Measurements from ENCODE around the gene EI24. TPM values are rescaled to one million over a fixed set of nuclear protein-coding genes. Genes with fewer than 3 reads are reported as not detected.

EI24 gene
- total and polyA plus RNA-seq, 2 donors (not counting 3 experiments of a cell fraction or from before 2014, with no cell fraction given), result 115 to 192 TPM

GRCh38 chr11:125626288-125626950 is 57.1 kb downstream of the EI24 start:
- dilution Hi-C loops (cut with MboI; ENCODE audit: extremely low pct_ligation_motif_present, low sequenced_read_pairs) (no loop called here), intact Hi-C loops (cut with micrococcal nuclease) (loop anchor here (1.0 to 5.0 kb wide), 4 partner anchors 48 to 248 kb away; partner anchors contain the start of gene FEZ1)
- no peaks in the 10 kb centered on the region for H3K9me1 ChIP-seq (replicated peaks; ENCODE audit: control insufficient read depth, extremely low read depth, insufficient read depth, low read length)
- no peaks in the 10 kb centered on the region for H4K20me1 ChIP-seq (replicated peaks; ENCODE audit: control insufficient read depth, extremely low read depth, insufficient read depth, low read length)
- FAIRE-seq, result peak; percentile 59
- H3K4me1 ChIP-seq (ENCODE audit: control insufficient read depth, extremely low read depth, insufficient read depth, low read length), result peaks cover 27% of the 10 kb centered on the region
- DNase-seq (ENCODE audit: low read depth, low spot score), result peak; percentile 75
- TF ChIP-seq POLR2AphosphoS5 (IDR thresholded peaks at IDR 0.05; ENCODE audit: insufficient read depth, low read depth, low read length) (no peak), CTCF (IDR thresholded peaks at IDR 0.05; ENCODE audit: extremely low read depth in 1 of 2, insufficient read depth in 1 of 2, low read depth in 1 of 2, low read length in 2 of 2) (peak in 1 of 2 donors; percentile 23)
- no peaks in the 10 kb centered on the region for H3K27me3 ChIP-seq (ENCODE audit: control insufficient read depth in 2 of 2, insufficient read depth in 2 of 2, low read length in 2 of 2)
- TSS peak; percentile 48 for BruUV-seq (replicated peaks)
- H3K79me2 ChIP-seq (ENCODE audit: control insufficient read depth, insufficient read depth, low read length), result peaks cover 15% of the 10 kb centered on the region
- H3K9me3 ChIP-seq (replicated peaks; ENCODE audit: control insufficient read depth, insufficient read depth, low read length), result no peaks in the 10 kb centered on the region
- ChIA-PET CTCF (interaction anchor here (0.7 to 7.0 kb wide), 6 partner anchors 17 to 254 kb away, joined by 3 to 44 read pairs (median 3); no protein-coding TSS in a partner anchor), POLR2A (interaction anchor here (1.8 kb wide), 1 partner anchor 33 kb away, joined by 8 read pairs; the partner anchor contains the start of gene STT3A)
- H3K4me3 ChIP-seq (replicated peaks in 1 of 3; ENCODE audit: insufficient read depth in 1 of 3, low read depth in 1 of 3, low read length in 3 of 3), result peak overlapping the region; percentile 24 to 91 (median 60)
- peak overlapping the region; percentile 49 for H3K27ac ChIP-seq (ENCODE audit: insufficient read depth, low read depth, low read length)
- peaks cover 0 to 7% of the 10 kb centered on the region in 2 experiments for H3K36me3 ChIP-seq (ENCODE audit: control insufficient read depth in 2 of 2, extremely low read depth in 1 of 2, insufficient read depth in 2 of 2, low read length in 2 of 2)
- H3K4me2 ChIP-seq (ENCODE audit: insufficient read depth, low read length), result peak overlapping the region; percentile 96
- H3K9ac ChIP-seq (replicated peaks; ENCODE audit: extremely low read depth, insufficient read depth, low read length), result peak overlapping the region; percentile 64
- H2AFZ ChIP-seq (ENCODE audit: low read depth, low read length), result peak overlapping the region; percentile 28
